LNCaP clone FGC (cell line): ENCODE measurements around the gene SLC35C1.

Experiments
- DNase-seq: peaks from one replicate; pipeline ENCODE4 v3.0.0-alpha.2; 2011; ENCODE audit warnings: low read depth
- H3K4me3 ChIP-seq: 2 replicates; pipeline ENCODE4 v1.5.1; 2011; ENCODE audit warnings: mild to moderate bottlenecking, low read depth, low read length, control low read depth
- CTCF ChIP-seq: IDR thresholded peaks from 2 replicates; pipeline ENCODE4 v1.5.1; 2012; ENCODE audit warnings: mild to moderate bottlenecking; ENCODE audit not compliant: control insufficient read depth, insufficient read depth; ENCODE audit errors: extremely low read depth

Gene SLC35C1

GRCh38 chr11:45799562-45799961 is 5.4 kb upstream of the SLC35C1 start:
- H3K4me3 ChIP-seq = no peak overlapping the region
- no peak for DNase-seq
- TF ChIP-seq CTCF = no peak

GRCh38 chr11:45800261-45800660 is 4.7 kb upstream of the SLC35C1 start:
- no peak for TF ChIP-seq CTCF
- no peak for DNase-seq
- H3K4me3 ChIP-seq = no peak overlapping the region

- H3K4me3 ChIP-seq = no peak overlapping the region
- DNase-seq = no peak
- TF ChIP-seq CTCF = no peak
Measured at GRCh38 chr11:45801723-45802315, 3.1 kb upstream of the SLC35C1 start.

GRCh38 chr11:45802531-45803317 is 2.2 kb upstream of the SLC35C1 start:
- DNase-seq = no peak
- TF ChIP-seq CTCF = no peak

GRCh38 chr11:45803971-45804760 is 783 bp upstream of the SLC35C1 start:
- TF ChIP-seq CTCF = no peak
- peak overlapping the region; percentile 84 for H3K4me3 ChIP-seq
- no peak for DNase-seq

More at GRCh38 chr11:45802531-45803317, 2.2 kb upstream of the SLC35C1 start:
- H3K4me3 ChIP-seq = no peak overlapping the region

GRCh38 chr11:45805305-45806071 is 539 bp downstream of the SLC35C1 start:
- no peak for TF ChIP-seq CTCF
- H3K4me3 ChIP-seq = peak overlapping the region; percentile 84
- DNase-seq = no peak
